GM19351 (cell line): ENCODE data around the gene CFAP299.
"Not testable (repeated sequence)": the region's sequence is repeated elsewhere in the genome, so short reads cannot be mapped to it uniquely, and the experiment has no call there.

ENCODE experiments used
- ATAC-seq: cut with Tn5 transposase; IDR thresholded peaks from one replicate; pipeline ENCODE4 v1.9.1; 2021; ENCODE audit warnings: mild to moderate bottlenecking, moderate library complexity; ENCODE audit not compliant: unreplicated experiment

The CFAP299 gene

DNA sequence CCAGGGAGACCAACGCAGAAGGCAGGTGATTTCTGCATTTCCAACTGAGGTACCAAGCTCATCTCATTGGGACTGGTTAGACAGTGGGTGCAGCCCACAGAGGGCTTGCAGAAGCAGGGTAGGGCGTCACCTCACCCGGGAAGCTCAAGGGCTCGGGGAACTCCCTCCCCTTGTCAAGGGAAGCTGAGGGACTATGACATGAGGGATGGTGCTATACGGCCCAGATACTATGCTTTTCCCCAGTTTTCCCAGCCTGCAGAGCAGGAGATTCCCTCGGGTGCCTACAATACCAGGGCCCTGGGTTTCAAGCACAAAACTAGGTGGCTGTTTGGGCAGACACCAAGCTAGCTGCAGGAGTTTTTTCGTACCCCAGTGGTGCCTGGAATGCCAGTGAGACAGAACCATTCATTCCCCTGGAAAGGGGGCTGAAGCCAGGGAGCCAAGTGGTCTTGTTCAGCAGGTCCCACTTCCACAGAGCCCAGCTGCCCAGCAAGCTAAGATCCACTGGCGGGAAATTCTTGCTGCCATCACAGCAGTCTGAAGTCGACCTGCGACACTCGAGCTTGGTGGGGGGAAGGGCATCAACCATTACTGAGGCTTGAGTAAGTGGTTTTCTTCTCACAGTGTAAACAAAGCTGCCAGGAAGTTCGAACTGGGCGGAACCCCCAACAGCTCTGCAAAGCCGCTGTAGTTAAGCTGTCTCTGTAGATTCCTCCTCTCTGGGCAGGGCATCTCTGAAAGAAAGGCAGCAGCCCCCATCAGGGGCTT, 103.9 kb downstream of the CFAP299 start:
- not testable (repeated sequence) for ATAC-seq

- ATAC-seq = no peak
Measured at GRCh38 chr4:80446248-80446647, 110.7 kb downstream of the CFAP299 start.

DNA sequence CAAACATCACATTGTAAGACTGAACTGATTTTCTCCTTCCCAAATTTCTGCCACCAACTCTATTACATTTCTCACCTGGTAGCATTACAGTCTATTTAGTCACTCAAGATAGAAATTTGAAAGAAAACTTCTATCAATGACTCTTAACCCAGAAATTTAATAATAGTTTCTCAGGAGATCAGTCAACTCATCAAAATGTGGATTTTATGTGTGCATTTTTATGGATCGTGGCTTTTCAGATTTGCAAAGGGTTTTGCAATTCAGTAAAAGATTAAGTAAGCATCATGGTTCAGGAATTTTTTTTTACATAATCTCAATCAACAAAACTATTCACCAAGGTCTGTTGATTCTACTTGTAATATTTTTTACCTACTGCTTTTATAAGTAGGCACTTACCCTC, 111.1 kb downstream of the CFAP299 start:
- no peak for ATAC-seq

DNA sequence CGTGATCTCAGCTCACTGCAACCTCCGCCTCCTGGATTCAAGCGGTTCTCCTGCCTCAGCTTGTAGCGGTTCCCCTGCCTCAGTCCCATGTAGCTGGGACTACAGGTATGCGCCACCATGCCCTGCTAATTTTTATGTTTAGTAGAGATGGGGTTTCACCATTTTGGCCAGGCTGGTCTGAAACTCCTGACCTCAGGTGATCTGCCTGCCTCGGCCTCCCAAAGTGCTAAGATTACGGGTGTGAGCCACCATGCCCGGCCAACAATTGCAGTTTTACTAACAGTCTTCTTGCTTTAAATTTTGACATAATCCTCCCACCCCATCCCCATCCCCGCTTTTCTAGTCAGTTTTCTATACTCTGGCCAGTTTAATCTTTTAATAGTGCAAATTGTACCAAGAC, 112.0 kb downstream of the CFAP299 start:
- ATAC-seq = no peak

GRCh38 chr4:80448056-80448455, 112.5 kb downstream of the CFAP299 start:
- ATAC-seq = no peak

DNA sequence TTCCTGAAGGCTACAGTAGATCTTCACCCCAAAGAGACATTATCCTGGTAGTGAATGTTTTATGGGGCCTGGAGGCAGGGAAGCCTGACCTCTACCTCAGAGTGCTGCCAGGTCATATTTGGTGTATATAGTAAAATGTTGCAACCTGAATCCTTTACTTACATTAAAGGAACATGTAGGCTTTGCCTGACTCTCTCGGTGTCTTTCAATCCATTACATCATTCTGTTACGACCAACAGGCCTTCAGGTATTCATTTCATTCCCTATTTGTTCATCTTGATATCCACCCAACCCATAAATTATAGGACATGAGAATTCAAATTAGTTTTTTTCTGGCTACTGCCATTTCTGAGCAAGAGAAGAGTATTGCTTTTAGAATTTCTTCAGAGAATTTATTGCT, 116.5 kb downstream of the CFAP299 start:
- no peak for ATAC-seq

DNA sequence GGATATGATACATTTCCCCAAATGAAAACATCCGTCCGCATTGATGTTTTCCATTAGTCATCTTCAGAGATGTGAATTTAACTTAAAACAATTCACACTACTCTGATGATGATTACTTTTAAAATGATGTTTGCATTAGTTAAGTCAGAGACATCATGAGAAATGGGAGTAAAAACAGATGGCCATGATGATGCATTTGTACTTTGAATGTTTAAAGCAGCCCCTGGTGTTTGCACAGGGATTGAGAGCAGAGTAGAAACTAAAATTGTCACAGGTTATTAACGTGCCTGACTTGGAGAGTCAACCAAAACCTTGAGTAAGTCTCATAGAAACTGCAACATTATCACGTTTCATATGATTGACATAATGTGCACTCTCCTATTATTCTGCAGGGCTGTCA, 117.2 kb downstream of the CFAP299 start:
- no peak for ATAC-seq

- ATAC-seq = no peak
Measured at GRCh38 chr4:80454040-80454439, 118.5 kb downstream of the CFAP299 start.

GRCh38 chr4:80454556-80454955, 119.0 kb downstream of the CFAP299 start:
- ATAC-seq = no peak

DNA sequence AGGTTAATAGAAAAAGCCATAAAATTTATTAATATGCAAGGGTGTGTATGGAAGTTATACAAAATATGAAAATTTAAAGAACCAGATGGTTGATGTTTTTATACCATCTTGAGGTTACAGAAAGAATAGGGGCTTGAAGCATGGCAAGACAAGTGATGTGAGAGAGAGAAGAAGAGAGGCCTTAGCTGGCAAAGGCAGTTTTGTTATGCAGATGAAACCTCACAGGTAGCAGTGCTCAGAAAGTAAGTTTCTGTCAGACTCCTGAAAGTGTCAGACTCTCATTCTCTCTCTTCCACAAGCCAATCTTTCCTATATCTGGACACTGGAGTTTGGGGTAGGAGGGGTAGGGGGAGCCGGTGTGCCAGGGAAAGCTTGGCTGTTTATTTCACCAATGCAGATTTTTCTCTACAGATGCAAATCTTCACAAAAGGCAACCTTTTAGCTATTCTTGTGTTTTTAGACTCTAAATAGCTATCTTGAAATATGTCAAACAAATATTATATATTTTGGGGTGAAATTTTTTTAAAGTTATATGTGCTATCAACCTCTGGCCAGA, 124.5 kb downstream of the CFAP299 start:
- no peak for ATAC-seq

DNA sequence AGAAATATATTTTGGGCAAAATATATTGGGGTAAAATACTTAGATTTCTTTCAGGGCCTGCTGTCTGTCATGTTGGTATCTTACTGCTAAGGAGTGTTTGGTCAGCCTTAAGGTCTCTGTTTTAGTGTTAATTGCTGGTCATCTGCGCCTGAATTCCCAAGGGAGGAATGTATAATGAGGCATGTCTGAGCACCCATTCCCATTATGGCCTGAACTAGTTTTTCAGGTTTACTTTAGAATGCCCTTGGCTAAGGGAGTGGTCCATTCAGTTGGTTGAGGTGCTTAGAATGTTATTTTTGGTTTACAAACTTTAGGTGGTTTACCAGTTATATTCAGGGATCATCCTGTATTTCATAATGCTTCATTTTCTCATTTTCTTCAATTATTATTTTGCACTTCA, 125.9 kb downstream of the CFAP299 start:
- no peak for ATAC-seq

- peak; percentile 85 for ATAC-seq
Measured at GRCh38 chr4:80462621-80463091, 127.1 kb downstream of the CFAP299 start.

- no peak for ATAC-seq
Measured at GRCh38 chr4:80463509-80463908, 128.0 kb downstream of the CFAP299 start.

- ATAC-seq = no peak
Measured at GRCh38 chr4:80465238-80465637, 129.7 kb downstream of the CFAP299 start.

GRCh38 chr4:80465736-80466135, 130.2 kb downstream of the CFAP299 start:
- no peak for ATAC-seq

DNA sequence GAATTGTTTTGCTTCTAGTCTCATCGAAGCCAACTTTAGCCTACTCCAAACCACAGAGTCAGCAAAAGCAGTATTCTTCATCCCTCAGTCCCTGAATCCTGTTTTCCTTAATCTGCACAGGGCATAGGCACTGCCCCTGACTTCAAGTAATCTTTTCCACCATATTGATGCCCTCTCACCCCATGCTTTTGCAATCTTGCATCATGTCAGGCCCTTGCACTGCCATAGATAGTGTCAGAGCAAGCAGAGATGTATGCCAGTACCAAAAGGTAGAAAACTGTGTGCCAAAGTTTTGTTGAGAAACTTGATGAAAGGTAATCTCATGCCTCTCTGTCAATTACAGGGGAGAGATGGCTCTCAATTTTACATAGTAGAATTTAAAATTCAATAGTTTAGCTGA, 131.1 kb downstream of the CFAP299 start:
- ATAC-seq = no peak

- ATAC-seq = no peak
Measured at GRCh38 chr4:80471756-80472155, 136.2 kb downstream of the CFAP299 start.

DNA sequence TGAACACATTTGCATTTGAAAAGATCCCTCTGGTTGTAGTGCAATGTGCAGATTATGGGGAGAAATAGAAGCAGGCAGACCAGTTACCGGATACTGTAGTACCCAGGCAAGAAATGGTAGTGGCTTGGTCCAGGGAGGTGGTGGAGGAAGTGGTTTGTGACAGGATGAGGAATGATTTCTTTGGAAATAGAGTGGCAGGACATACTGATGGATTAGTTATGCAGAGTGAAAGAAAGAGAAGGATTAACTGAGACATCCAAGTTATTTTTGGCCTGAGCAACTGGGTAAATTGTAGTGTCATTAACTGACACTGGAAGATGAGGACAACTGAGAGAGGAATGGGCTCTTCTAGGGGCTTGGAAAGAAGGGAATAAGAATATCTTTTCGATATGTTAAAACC, 139.7 kb downstream of the CFAP299 start:
- ATAC-seq = no peak

DNA sequence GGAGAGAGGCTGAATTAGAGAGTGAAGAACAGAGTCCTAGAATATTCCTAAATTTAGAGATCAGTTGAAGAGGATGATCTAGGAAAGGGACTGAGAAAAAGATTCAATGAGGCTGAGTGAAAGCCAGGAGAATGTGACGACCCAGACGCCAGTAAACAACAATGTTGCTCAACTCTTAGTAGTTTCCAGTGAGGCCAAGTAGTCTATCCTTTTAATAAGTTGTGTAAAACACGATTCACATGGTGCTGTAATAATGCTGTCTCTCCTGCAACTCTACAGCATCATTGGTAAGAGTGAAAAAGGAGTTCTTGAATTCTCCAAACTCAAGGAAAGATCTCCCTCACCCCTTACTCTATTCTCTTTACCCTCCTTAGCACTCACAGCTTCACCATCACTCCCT, 140.3 kb downstream of the CFAP299 start:
- ATAC-seq = no peak

- ATAC-seq = no peak
Measured at GRCh38 chr4:80484712-80485111, 149.2 kb downstream of the CFAP299 start.

- no peak for ATAC-seq
Measured at GRCh38 chr4:80486603-80487002, 151.1 kb downstream of the CFAP299 start.

DNA sequence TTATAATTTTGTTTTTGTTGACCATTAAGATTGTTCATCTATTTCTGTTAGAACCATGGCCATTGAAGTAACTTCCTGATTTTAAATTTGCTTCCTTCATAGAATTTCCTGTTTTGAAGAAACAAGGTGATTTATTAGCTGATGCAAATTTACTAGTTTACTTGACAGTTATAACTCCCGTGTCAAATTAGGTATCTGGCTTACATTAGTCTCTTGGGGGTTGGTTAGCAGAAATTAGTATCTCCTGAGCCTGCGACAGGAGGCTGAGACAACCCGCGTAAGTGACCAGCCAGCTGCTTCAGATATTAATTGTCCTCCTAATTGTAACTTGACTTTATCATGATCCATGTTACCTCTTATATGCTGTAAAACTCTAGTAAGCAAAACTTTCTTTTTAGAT, 154.3 kb downstream of the CFAP299 start:
- ATAC-seq = no peak

DNA sequence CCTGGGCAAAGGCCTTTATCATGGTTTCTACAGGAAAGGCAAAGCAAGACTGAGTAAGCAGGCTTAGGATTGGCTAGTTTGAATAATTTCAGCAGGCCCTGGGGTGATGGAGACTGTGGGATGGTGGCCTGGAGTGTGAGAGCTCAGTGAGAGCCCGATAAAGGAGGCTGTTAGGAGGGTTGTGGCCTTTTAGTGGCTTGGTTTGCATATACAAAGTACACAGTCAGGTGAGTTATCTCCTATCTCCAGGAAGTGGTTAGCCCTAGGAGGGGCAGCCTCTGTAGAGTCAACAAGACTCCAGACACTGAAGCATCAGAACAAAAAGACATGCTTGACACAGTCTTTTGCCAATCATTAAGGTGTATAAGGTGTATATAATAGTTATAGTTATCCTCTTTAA, 157.2 kb downstream of the CFAP299 start:
- peak; percentile 48 for ATAC-seq
